Measurements from ENCODE around the gene TMEM82. TPM values are rescaled to one million over a fixed set of nuclear protein-coding genes. Genes with fewer than 3 reads are reported as not detected.

Gene TMEM82
- polyA plus RNA-seq, 1 experiment: not detected

DNA sequence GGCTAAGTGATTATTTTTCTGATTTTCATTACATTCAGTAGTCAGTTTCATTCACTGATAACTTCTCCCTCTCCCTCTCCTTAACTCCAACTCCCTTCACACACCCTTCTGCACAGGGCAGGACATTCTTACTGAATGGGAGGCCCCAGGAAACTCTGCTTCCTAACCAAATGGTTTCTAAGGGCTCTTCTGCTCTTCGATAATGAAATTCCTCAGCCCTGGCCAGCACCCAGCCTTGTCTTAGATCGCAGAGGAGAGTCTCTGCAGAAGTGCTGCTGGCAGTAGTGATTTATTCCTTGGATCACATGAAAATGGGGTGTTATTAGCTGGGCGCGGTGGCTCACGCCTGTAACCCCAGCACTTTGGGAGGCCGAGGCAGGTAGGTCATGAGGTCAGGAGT lies 41.8 kb upstream of the TMEM82 start:
- TF ChIP-seq, protein P1, sequence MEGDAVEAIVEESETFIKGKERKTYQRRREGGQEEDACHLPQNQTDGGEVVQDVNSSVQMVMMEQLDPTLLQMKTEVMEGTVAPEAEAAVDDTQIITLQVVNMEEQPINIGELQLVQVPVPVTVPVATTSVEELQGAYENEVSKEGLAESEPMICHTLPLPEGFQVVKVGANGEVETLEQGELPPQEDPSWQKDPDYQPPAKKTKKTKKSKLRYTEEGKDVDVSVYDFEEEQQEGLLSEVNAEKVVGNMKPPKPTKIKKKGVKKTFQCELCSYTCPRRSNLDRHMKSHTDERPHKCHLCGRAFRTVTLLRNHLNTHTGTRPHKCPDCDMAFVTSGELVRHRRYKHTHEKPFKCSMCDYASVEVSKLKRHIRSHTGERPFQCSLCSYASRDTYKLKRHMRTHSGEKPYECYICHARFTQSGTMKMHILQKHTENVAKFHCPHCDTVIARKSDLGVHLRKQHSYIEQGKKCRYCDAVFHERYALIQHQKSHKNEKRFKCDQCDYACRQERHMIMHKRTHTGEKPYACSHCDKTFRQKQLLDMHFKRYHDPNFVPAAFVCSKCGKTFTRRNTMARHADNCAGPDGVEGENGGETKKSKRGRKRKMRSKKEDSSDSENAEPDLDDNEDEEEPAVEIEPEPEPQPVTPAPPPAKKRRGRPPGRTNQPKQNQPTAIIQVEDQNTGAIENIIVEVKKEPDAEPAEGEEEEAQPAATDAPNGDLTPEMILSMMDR (IDR thresholded peaks at IDR 0.05; ENCODE audit: low read depth, low read length): no peak
- H3K4me3 ChIP-seq (ENCODE audit: low read depth, low read length): no peak overlapping the region
- ChIA-PET POLR2A (no interaction called here), CTCF (interaction anchor here (1.0 kb wide), 1 partner anchor 116 kb away, joined by 6 read pairs; no protein-coding TSS in a partner anchor)
- H3K27me3 ChIP-seq (ENCODE audit: control insufficient read depth, insufficient read depth, low read length): no peaks in the 10 kb centered on the region
- no peaks in the 10 kb centered on the region for H3K9me3 ChIP-seq (ENCODE audit: control insufficient read depth, insufficient read depth, low read length)
- DNase-seq (ENCODE audit: low read depth, low spot score): no peak
- peak overlapping the region; percentile 39 for H3K27ac ChIP-seq (ENCODE audit: low read depth, low read length)

DNA sequence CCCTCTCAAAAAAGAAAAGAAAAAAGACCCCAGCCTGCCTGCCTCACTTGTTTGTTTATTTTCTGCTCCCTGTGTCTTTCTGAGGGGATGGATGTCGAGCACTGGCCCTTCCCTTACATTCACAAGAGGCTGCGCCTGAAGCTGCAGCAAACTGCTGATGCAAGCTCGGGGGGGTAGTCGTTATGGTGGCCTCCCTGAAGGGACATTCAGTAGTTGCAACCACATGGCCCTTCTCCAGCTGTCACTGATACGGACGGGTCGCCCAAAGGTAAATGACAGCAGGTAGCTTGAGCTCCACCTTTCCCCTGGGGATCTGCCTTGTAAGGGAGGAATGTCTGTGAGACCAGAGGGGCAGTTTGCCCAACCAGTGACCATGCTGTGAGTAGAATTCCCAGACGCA lies 40.5 kb upstream of the TMEM82 start:
- TF ChIP-seq, protein P1 (IDR thresholded peaks at IDR 0.05; ENCODE audit: low read depth, low read length): no peak

DNA sequence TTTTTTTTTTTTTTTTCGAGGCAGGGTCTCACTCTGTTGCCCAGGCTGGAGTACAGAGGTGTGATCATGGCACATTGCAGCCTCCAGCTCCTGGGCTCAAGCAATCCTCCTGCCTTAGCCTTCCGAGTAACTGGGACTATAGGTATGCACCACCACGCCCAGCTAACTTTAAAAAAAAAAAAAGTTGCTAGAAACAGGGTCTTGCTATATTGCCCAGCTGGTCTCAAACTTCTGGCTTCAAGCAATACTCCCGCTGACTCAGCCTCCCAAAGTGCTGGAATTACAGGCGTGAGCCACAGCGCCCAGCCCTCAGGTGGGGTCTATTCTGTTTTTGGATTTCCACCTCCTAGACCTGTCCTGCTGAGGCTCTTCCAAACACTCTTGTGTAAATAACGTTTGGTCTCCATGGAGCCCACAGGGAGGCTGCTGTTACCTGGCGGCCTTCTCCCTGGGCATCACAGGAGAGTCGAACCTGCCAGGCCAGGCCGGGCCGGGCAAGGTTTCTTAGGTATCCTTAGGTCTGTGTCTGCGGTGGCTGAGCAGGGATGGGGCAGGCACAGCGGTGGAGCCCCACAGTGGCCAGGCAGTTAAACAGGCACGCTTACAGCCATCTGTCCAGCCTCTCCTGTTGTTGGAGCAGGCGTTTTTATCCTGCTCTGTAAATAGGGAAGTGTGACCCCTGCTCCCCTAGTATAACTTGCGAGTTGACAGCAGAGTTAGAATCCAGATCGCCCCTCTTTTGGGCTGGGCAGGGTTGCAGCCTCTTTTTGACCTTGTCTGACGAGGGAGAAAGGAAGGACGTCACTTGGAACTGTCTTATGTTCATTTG lies 39.4 kb upstream of the TMEM82 start:
- DNase-seq (ENCODE audit: low read depth, low spot score): no peak
- H3K27ac ChIP-seq (ENCODE audit: low read depth, low read length): peak overlapping the region; percentile 98
- no peaks in the 10 kb centered on the region for H3K9me3 ChIP-seq (ENCODE audit: control insufficient read depth, insufficient read depth, low read length)
- ChIA-PET POLR2A (interaction anchor here (1.1 kb wide), 1 partner anchor 10 kb away, joined by 4 read pairs; no protein-coding TSS in a partner anchor), CTCF (interaction anchor here (0.7 kb wide), 1 partner anchor 21 kb away, joined by 11 read pairs; no protein-coding TSS in a partner anchor)
- no peaks in the 10 kb centered on the region for H3K27me3 ChIP-seq (ENCODE audit: control insufficient read depth, insufficient read depth, low read length)
- TF ChIP-seq, protein P1 (IDR thresholded peaks at IDR 0.05; ENCODE audit: low read depth, low read length): peak; percentile 28; the same call in 1 of the 2 replicates
- peak overlapping the region; percentile 0; the same call in 1 of the 2 replicates for H3K4me3 ChIP-seq (ENCODE audit: low read depth, low read length)

More for the DNA sequence above, 40.5 kb upstream of the TMEM82 start:
- Histone ChIP-seq H3K9me3 (ENCODE audit: control insufficient read depth, insufficient read depth, low read length) (no peaks in the 10 kb centered on the region), H3K4me3 (ENCODE audit: low read depth, low read length) (no peak overlapping the region), H3K27me3 (ENCODE audit: control insufficient read depth, insufficient read depth, low read length) (no peaks in the 10 kb centered on the region), H3K27ac (ENCODE audit: low read depth, low read length) (no peak overlapping the region)
- no peak for DNase-seq (ENCODE audit: low read depth, low spot score)
- POLR2A ChIA-PET: interaction anchor here (1.1 kb wide), 1 partner anchor 8 kb away, joined by 4 read pairs; no protein-coding TSS in a partner anchor
- CTCF ChIA-PET: interaction anchor here (0.6 to 0.7 kb wide), 2 partner anchors 22 to 141 kb away, joined by 4 to 11 read pairs; no protein-coding TSS in a partner anchor

DNA sequence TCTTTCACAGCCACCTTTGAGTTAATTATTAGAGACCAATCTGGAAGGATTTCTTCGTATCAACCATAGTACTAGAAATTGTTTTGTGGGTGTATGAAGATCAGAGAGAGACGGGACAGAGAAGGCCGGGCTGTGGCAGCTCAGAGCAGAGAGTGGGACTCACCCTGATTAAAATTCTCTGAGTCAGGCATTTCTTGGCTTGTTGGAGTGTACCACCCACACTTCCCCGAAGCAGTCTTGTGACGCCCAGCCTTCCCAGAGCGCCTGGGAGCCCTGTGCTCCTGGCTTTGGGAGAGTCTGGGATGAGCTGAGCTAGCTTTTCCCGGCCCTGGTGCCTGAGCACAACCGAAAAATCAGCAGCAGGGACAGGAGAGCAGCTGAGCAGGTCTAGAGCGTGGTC lies 38.7 kb upstream of the TMEM82 start:
- ChIA-PET POLR2A (no interaction called here), CTCF (no interaction called here)

More for the DNA sequence above, 38.7 kb upstream of the TMEM82 start:
- Histone ChIP-seq H3K27me3 (ENCODE audit: control insufficient read depth, insufficient read depth, low read length) (no peaks in the 10 kb centered on the region), H3K9me3 (ENCODE audit: control insufficient read depth, insufficient read depth, low read length) (no peaks in the 10 kb centered on the region), H3K27ac (ENCODE audit: low read depth, low read length) (peak overlapping the region; percentile 98), H3K4me3 (ENCODE audit: low read depth, low read length) (peak overlapping the region; percentile 33)
- TF ChIP-seq, protein P1 (IDR thresholded peaks at IDR 0.05; ENCODE audit: low read depth, low read length): no peak
- DNase-seq (ENCODE audit: low read depth, low spot score): peak; percentile 66

Measured in AG04450 (cell line).